Stimulated activated naive CD8-positive, alpha-beta T cell treated with anti-CD3 and anti-CD28 coated beads, Interleukin-15, Interleukin-2, amounts not matched to agents 100 U/mL and 50 U/mL, for 24 hours (primary cell): ENCODE measurements around the gene TBL1XR1.
"Not testable (repeated sequence)": the region's sequence is repeated elsewhere in the genome, so short reads cannot be mapped to it uniquely, and the experiment has no call there.

Experiments
- ATAC-seq: fragments of 150-1000 bp; cut with Tn5 transposase; one replicate; pipeline ENCODE4 v1.10.0; 2021
- DNase-seq: peaks from one replicate; pipeline ENCODE4 v3.0.0; 2021

TBL1XR1 gene

GRCh38 chr3:177181418-177181817, 15.9 kb downstream of the TBL1XR1 start:
- ATAC-seq (no peak), DNase-seq (no peak)

GRCh38 chr3:177180506-177180905, 16.8 kb downstream of the TBL1XR1 start:
- no peak for DNase-seq
- no peak for ATAC-seq

GRCh38 chr3:177179281-177180067, 17.8 kb downstream of the TBL1XR1 start:
- ATAC-seq = no peak

GRCh38 chr3:177177749-177178221, 19.5 kb downstream of the TBL1XR1 start:
- ATAC-seq = no peak
- no peak for DNase-seq

More at GRCh38 chr3:177179281-177180067, 17.8 kb downstream of the TBL1XR1 start:
- no peak for DNase-seq

GRCh38 chr3:177174607-177175170, 22.6 kb downstream of the TBL1XR1 start:
- ATAC-seq (no peak), DNase-seq (no peak)

GRCh38 chr3:177169936-177170722, 27.2 kb downstream of the TBL1XR1 start:
- ATAC-seq (no peak), DNase-seq (no peak)

GRCh38 chr3:177168431-177168830, 28.9 kb downstream of the TBL1XR1 start:
- DNase-seq (no peak), ATAC-seq (no peak)

GRCh38 chr3:177162742-177163141, 34.5 kb downstream of the TBL1XR1 start:
- no peak for ATAC-seq

GRCh38 chr3:177161603-177162002, 35.7 kb downstream of the TBL1XR1 start:
- peak; percentile 32 for ATAC-seq
- not testable (repeated sequence) for DNase-seq

More at GRCh38 chr3:177162742-177163141, 34.5 kb downstream of the TBL1XR1 start:
- DNase-seq = no peak

- no peak for ATAC-seq
- no peak for DNase-seq
Measured at GRCh38 chr3:177158461-177158860, 38.8 kb downstream of the TBL1XR1 start.

GRCh38 chr3:177157492-177157891, 39.8 kb downstream of the TBL1XR1 start:
- no peak for ATAC-seq
- DNase-seq = no peak

GRCh38 chr3:177154733-177155132, 42.5 kb downstream of the TBL1XR1 start:
- DNase-seq (no peak), ATAC-seq (no peak)

GRCh38 chr3:177150970-177151627, 46.2 kb downstream of the TBL1XR1 start:
- DNase-seq = no peak
- ATAC-seq = peak; percentile 87

- ATAC-seq (no peak), DNase-seq (no peak)
Measured at GRCh38 chr3:177150218-177150916, 46.9 kb downstream of the TBL1XR1 start.

- no peak for DNase-seq
- ATAC-seq = no peak
Measured at GRCh38 chr3:177149106-177149505, 48.2 kb downstream of the TBL1XR1 start.

GRCh38 chr3:177147790-177148189, 49.5 kb downstream of the TBL1XR1 start:
- ATAC-seq (no peak), DNase-seq (no peak)

GRCh38 chr3:177146646-177147045, 50.6 kb downstream of the TBL1XR1 start:
- ATAC-seq = no peak

GRCh38 chr3:177145954-177146353, 51.3 kb downstream of the TBL1XR1 start:
- no peak for ATAC-seq

More at GRCh38 chr3:177146646-177147045, 50.6 kb downstream of the TBL1XR1 start:
- DNase-seq = no peak

GRCh38 chr3:177145381-177145780, 51.9 kb downstream of the TBL1XR1 start:
- ATAC-seq (no peak), DNase-seq (no peak)

More at GRCh38 chr3:177145954-177146353, 51.3 kb downstream of the TBL1XR1 start:
- DNase-seq = no peak

- DNase-seq = no peak
- peak; percentile 56 for ATAC-seq
Measured at GRCh38 chr3:177144922-177145321, 52.4 kb downstream of the TBL1XR1 start.

- no peak for ATAC-seq
Measured at GRCh38 chr3:177141899-177142646, 55.2 kb downstream of the TBL1XR1 start.

More at GRCh38 chr3:177141899-177142646, 55.2 kb downstream of the TBL1XR1 start:
- DNase-seq = no peak
